ENCODE measurements around the gene ZFPM1.

ZFPM1 gene

DNA sequence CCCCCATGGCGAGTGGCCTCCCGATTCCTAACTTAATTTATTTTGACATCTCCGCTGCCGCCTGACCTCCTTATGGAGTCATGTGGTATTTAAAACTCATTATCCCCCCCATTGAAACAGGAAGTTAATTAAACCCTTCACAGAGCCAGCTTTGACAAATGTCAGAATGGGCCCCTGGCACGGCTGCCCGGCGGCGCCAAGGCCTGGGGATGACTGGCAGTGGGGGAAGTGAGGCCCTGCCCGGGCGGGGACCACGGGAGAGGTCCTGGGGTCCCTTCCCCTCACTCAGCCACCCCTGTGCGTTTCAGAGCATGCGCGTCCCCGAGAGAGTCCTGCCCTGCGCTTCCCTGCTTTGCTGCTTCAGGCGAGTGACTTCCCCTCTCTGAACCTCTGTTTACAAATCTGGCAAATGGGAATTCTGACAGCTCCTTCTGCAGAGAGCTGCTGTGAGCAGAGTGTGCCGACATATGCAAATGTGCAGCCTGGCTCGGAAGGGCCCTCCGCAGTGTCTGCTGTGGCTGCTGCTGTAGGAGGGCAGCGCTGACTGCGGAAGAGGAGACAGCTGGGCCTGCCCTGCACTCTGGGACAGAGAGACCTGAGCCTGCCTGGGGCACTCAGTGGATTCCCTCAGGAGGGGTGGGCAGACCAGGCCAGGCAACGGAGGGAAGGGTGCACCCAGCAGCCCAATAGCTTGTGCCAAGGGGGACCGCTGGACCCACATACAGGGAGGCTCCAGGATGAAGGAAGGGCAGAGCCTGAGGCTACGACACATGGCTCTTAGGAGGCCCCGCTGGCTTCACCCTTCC lies 4.4 kb upstream of the ZFPM1 start:
- Histone ChIP-seq H3K9ac (ENCODE audit: low read length) (no peak overlapping the region), H3K4me2 (ENCODE audit: low read depth, low read length, poor library complexity, severe bottlenecking) (no peak overlapping the region)

GRCh38 chr16:88449267-88449561 lies 3.9 kb upstream of the ZFPM1 start:
- Histone ChIP-seq H3K27me3 (ENCODE audit: low read length) (no peaks in the 10 kb centered on the region), H3K9me3 (ENCODE audit: insufficient read depth, low read length) (no peaks in the 10 kb centered on the region), H3K9me2 (replicated peaks; ENCODE audit: insufficient read depth, low read length) (no peaks in the 10 kb centered on the region), H3K9ac (ENCODE audit: low read length) (no peak overlapping the region), H3K4me2 (ENCODE audit: low read depth, low read length, poor library complexity, severe bottlenecking) (no peak overlapping the region), H3K36me3 (ENCODE audit: low read length) (no peaks in the 10 kb centered on the region), H3K4me3 (ENCODE audit: insufficient read depth, low read length, poor library complexity, severe bottlenecking) (no peak overlapping the region), H3K27ac (ENCODE audit: low read depth, low read length) (no peak overlapping the region), H2AFZ (ENCODE audit: low read depth, low read length, severe bottlenecking) (no peak overlapping the region), H4K20me1 (ENCODE audit: low read depth, low read length) (no peaks in the 10 kb centered on the region), H3K79me2 (ENCODE audit: insufficient read depth, low read length) (no peaks in the 10 kb centered on the region), H3F3A (ENCODE audit: insufficient read depth) (no peaks in the 10 kb centered on the region)
- TF ChIP-seq EZH2phosphoT487 (conservative IDR thresholded peaks at IDR 0.05; ENCODE audit: low read length) = no peak
- TF ChIP-seq, protein P1, sequence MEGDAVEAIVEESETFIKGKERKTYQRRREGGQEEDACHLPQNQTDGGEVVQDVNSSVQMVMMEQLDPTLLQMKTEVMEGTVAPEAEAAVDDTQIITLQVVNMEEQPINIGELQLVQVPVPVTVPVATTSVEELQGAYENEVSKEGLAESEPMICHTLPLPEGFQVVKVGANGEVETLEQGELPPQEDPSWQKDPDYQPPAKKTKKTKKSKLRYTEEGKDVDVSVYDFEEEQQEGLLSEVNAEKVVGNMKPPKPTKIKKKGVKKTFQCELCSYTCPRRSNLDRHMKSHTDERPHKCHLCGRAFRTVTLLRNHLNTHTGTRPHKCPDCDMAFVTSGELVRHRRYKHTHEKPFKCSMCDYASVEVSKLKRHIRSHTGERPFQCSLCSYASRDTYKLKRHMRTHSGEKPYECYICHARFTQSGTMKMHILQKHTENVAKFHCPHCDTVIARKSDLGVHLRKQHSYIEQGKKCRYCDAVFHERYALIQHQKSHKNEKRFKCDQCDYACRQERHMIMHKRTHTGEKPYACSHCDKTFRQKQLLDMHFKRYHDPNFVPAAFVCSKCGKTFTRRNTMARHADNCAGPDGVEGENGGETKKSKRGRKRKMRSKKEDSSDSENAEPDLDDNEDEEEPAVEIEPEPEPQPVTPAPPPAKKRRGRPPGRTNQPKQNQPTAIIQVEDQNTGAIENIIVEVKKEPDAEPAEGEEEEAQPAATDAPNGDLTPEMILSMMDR (IDR thresholded peaks at IDR 0.05; ENCODE audit: insufficient read depth, low read length, poor library complexity, severe bottlenecking) = no peak

More for the DNA sequence above, 4.4 kb upstream of the ZFPM1 start:
- TF ChIP-seq, protein P1 (IDR thresholded peaks at IDR 0.05; ENCODE audit: insufficient read depth, low read length, poor library complexity, severe bottlenecking) = no peak
- no peak for TF ChIP-seq EZH2phosphoT487 (conservative IDR thresholded peaks at IDR 0.05; ENCODE audit: low read length)
- Histone ChIP-seq H3K79me2 (ENCODE audit: insufficient read depth, low read length) (no peaks in the 10 kb centered on the region), H2AFZ (ENCODE audit: low read depth, low read length, severe bottlenecking) (no peak overlapping the region), H3K27ac (ENCODE audit: low read depth, low read length) (no peak overlapping the region), H4K20me1 (ENCODE audit: low read depth, low read length) (no peaks in the 10 kb centered on the region), H3K4me3 (ENCODE audit: insufficient read depth, low read length, poor library complexity, severe bottlenecking) (no peak overlapping the region), H3F3A (ENCODE audit: insufficient read depth) (no peaks in the 10 kb centered on the region), H3K9me3 (ENCODE audit: insufficient read depth, low read length) (no peaks in the 10 kb centered on the region), H3K9me2 (replicated peaks; ENCODE audit: insufficient read depth, low read length) (no peaks in the 10 kb centered on the region), H3K36me3 (ENCODE audit: low read length) (no peaks in the 10 kb centered on the region), H3K27me3 (ENCODE audit: low read length) (no peaks in the 10 kb centered on the region)

DNA sequence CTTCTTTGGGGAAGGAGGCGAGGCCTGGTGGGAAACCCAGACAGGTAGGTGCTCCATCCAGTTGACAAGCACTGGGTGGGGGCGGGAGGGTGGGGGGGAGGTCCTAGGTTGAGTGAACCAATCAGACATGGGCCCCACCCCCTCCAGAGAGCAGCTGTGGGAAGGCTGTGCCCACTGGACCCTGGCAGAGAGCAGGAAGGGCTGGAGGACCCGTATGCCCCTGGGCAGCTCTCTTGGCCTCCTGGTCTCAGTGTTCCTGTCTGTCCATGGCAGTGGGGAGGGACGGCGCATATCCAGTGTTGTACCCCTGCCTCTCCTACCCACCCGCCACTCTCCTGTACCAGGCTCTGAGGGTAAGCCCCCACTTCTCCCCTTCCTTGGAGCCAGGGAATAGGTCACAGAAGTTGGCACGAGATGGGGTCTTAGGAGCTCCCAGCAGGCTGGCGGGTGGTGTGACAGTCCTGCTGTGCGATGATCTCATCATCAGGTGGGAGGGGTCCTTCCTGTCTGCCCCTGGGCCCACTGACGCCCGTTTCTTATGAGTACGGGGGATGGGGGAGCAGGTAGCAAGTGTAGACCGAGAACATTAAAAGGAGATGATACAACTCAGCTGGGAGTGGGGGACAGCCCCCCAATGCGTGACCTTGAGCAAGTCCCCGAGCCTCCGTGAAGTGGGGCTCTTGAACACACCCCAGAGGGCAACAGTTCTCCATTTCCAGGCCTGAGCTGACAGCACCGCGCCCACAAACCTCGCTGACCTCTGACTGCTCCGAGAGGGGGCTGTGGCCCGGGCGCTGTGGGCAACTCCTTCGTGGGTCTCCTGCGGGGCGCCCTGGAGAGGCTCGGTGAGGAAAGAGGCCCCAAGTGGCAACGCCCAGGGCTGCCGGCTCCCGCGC lies 1.2 kb upstream of the ZFPM1 start:
- H3K4me2 ChIP-seq (ENCODE audit: low read depth, low read length, poor library complexity, severe bottlenecking) = no peak overlapping the region
- no peaks in the 10 kb centered on the region for H3K9me2 ChIP-seq (replicated peaks; ENCODE audit: insufficient read depth, low read length)
- H3K79me2 ChIP-seq (ENCODE audit: insufficient read depth, low read length) = no peaks in the 10 kb centered on the region
- TF ChIP-seq, protein P1 (IDR thresholded peaks at IDR 0.05; ENCODE audit: insufficient read depth, low read length, poor library complexity, severe bottlenecking) = no peak
- TF ChIP-seq EZH2phosphoT487 (conservative IDR thresholded peaks at IDR 0.05; ENCODE audit: low read length) = no peak
- H2AFZ ChIP-seq (ENCODE audit: low read depth, low read length, severe bottlenecking) = no peak overlapping the region
- H3K9ac ChIP-seq (ENCODE audit: low read length) = no peak overlapping the region
- no peaks in the 10 kb centered on the region for H3F3A ChIP-seq (ENCODE audit: insufficient read depth)
- H3K27ac ChIP-seq (ENCODE audit: low read depth, low read length) = no peak overlapping the region
- no peaks in the 10 kb centered on the region for H3K27me3 ChIP-seq (ENCODE audit: low read length)
- H3K4me3 ChIP-seq (ENCODE audit: insufficient read depth, low read length, poor library complexity, severe bottlenecking) = no peak overlapping the region
- H3K9me3 ChIP-seq (ENCODE audit: insufficient read depth, low read length) = no peaks in the 10 kb centered on the region
- H3K36me3 ChIP-seq (ENCODE audit: low read length) = no peaks in the 10 kb centered on the region
- H4K20me1 ChIP-seq (ENCODE audit: low read depth, low read length) = no peaks in the 10 kb centered on the region

Measured in SU-DHL-6 (cell line).